Central memory CD8-positive, alpha-beta T cell (primary cell): ENCODE results near the gene SCNN1B.
A peak's percentile ranks its signal among the peaks of the same experiment; 100 is the strongest.
"Not testable (repeated sequence)": the region's sequence is repeated elsewhere in the genome, so short reads cannot be mapped to it uniquely, and the experiment has no call there.

Source experiments
- ATAC-seq: fragments of 150-1000 bp; cut with Tn5 transposase; replicated peaks from 2 replicates; pipeline ENCODE4 v1.10.0; 2022; ENCODE audit warnings: mild to moderate bottlenecking, moderate FRiP score, moderate number of reproducible peaks; ENCODE audit not compliant: poor library complexity, severe bottlenecking; ENCODE audit errors: extremely low read depth
- DNase-seq, 2 donors: peaks; one replicate each; pipeline ENCODE4 v3.0.0; 2021; ENCODE audit warnings: low spot score in 2 of 2
- H3K27ac Mint-ChIP-seq: one replicate; pipeline ENCODE4 v1.8.0; 2022; ENCODE audit warnings: low read depth, mild to moderate bottlenecking, moderate library complexity, mixed read lengths
- H3K27me3 Mint-ChIP-seq: one replicate; pipeline ENCODE4 v1.8.0; 2022; ENCODE audit warnings: mixed read lengths
- H3K36me3 Mint-ChIP-seq: one replicate; pipeline ENCODE4 v1.8.0; 2022; ENCODE audit warnings: mild to moderate bottlenecking, moderate library complexity, mixed read lengths; ENCODE audit not compliant: insufficient read depth
- H3K4me1 Mint-ChIP-seq: one replicate; pipeline ENCODE4 v1.8.0; 2022; ENCODE audit warnings: mixed read lengths
- H3K4me3 Mint-ChIP-seq: one replicate; pipeline ENCODE4 v1.8.0; 2022; ENCODE audit warnings: mild to moderate bottlenecking, moderate library complexity, mixed read lengths
- H3K9me3 Mint-ChIP-seq: one replicate; pipeline ENCODE4 v1.8.0; 2022; ENCODE audit warnings: mixed read lengths

The SCNN1B gene

DNA sequence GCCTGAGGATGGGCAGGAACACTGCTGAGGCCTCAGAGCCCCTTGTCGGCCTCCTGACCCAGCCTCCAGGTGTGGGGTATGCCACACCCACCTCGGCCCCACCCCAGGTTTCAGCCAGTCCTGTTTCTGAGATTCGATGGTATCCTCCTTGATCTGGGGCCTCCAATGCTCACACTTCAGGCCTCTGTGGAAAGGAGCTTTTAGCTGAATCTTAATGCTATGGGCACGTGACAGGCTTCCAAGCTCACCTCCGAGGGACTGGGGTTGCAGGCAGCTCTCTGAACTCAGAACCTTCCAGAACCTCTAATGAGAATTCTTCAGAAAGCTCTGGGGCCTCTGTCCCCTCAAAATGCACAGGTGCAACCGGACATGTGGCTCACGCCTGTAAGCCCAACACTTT is 54.8 kb downstream of the SCNN1B start:
- H3K4me1 Mint-ChIP-seq: no peaks in the 10 kb centered on the region

DNA sequence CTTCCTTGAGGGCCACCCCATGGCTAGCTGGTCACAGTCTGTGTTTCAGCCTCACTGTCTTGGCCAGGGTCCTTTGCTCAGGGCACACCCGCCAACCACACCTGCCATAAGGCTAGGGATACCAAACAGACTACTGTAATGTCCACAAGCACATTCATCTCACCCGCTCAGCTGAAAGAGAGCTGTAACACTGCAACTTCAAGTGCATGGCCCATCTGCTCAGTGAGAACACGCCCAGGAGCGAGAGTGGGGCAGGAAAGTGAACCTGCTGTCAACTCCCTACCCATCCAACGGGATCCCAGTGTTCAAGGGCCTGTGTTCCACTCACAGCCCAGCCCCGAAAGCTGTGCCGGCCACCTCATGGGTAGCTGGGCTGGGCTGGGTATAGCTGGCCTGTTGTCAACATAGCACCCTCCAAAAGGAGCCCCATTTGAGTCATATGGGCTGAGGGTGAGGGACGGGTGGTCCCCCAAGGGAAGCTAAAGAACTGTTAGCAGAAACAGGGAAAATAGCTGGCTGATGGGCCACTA is 55.7 kb downstream of the SCNN1B start:
- no peak overlapping the region for H3K27ac Mint-ChIP-seq
- no peaks in the 10 kb centered on the region for H3K4me1 Mint-ChIP-seq
- no peaks in the 10 kb centered on the region for H3K36me3 Mint-ChIP-seq
- no peak overlapping the region for H3K4me3 Mint-ChIP-seq
- ATAC-seq (no peak), DNase-seq (no peak)
- H3K27me3 Mint-ChIP-seq: peaks cover 25% of the 10 kb centered on the region
- no peaks in the 10 kb centered on the region for H3K9me3 Mint-ChIP-seq

More for the DNA sequence above, 54.8 kb downstream of the SCNN1B start:
- Mint-ChIP-seq H3K27ac (no peak overlapping the region), H3K36me3 (no peaks in the 10 kb centered on the region), H3K9me3 (no peaks in the 10 kb centered on the region), H3K4me3 (no peak overlapping the region), H3K27me3 (peaks cover 32% of the 10 kb centered on the region)
- ATAC-seq: no peak
- DNase-seq: no peak

DNA sequence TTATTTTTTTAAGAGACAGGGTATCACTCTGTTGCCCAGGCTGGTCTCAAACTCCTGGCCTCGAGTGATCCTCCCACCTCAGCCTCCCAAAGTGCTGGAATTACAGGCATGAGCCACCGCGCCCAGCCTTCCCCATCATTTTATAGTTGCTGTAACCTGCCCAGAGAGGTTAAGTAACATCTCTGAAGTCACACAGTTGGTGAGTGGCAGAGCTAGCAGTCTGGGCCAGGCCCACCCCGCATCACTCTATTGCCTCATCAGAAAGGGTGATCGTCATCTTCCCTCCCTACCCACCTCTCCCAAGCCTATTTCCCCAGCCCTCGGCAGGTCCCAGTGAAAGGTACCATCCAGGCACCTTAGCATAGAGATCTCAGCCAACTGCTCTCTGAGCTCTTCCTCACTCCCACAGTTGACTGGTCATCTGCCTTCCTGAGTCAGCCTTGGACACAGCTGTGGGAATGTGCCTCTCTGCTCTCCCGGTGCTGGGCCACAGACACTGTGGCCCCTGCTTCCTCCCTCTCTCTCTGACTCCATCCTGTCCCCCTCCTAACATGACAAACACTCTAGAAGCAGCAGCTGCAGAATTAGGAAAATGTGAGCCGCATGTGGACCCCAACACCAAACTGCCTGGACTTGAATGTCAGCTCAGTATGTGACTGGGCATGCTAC is 57.1 kb downstream of the SCNN1B start:
- no peaks in the 10 kb centered on the region for H3K36me3 Mint-ChIP-seq
- ATAC-seq (no peak), DNase-seq (no peak)
- no peaks in the 10 kb centered on the region for H3K9me3 Mint-ChIP-seq
- no peaks in the 10 kb centered on the region for H3K4me1 Mint-ChIP-seq
- H3K4me3 Mint-ChIP-seq: no peak overlapping the region
- H3K27me3 Mint-ChIP-seq: peaks cover 15% of the 10 kb centered on the region
- H3K27ac Mint-ChIP-seq: no peak overlapping the region

DNA sequence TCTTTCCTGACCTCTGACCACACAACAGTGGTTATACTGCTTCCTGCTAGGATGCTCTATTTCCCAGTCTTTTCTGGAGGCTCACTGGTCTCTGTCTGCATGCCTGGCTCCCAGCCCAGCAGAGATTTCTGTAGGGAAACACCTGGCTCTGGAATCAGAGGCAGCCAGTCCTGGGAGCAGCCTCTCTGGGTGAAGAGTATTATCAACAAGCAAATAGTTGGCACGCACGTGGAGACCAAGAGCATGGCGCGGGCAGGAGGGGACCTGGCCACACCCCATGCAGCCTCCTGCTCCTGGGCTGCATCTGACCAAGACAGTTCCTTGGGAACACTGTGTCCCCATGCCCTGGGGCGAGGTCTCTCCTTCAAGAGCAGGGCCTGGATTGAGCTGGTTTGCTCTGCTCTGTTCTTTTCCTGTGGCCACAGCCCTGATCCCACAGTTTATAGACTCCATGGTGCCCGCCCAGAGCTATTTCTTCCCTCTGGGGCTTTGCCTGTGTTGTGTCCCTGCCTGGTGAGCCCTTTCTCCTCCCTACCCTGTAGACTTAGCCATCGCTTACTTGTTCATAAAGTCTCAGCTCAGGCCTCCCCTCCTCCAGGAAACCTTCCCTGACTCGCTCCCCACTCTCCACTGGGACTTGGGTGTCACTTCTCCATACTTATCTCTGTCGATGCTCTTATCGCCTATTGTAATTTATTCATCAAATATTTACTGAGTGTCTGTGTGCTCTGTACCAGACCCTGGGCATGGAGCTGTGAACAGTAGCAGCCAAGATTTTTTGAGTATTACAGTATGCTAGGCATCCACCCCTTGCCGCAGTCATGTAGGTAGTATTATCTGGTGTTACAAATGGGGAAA is 60.6 kb downstream of the SCNN1B start:
- Mint-ChIP-seq H3K9me3 (no peaks in the 10 kb centered on the region), H3K4me1 (peaks cover 11% of the 10 kb centered on the region), H3K36me3 (no peaks in the 10 kb centered on the region), H3K27ac (no peak overlapping the region), H3K27me3 (peaks cover 8% of the 10 kb centered on the region), H3K4me3 (no peak overlapping the region)
- ATAC-seq: no peak
- no peak for DNase-seq

DNA sequence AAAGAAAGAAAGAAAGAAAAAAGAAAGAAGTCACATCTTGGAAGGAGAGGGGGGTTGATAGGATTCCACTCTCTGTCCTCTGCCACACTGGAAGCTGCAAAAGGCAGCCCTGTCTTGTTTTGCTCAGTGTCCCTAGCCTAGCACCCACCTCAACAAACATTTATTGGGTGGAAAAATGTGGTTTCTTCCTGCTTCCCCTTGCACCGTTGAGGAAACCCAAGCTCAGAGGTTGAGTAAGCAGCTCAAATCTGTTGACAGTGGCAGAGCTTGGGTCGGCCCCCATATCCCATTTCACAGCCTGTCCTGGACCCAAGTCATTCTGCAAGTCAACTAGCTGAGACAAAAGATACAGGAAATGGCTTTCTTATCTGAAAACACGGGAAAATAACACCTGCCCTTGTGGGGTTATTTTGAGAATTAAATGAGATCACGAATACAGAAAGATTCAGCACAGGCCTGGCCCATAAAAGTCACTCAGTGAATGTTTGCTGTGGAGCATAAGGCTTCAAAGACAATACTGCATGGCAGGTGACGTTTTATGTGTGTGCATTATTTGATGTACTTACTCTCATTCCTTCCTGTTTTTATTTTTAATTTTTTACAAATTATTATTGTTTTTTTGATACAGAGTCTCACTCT is 63.6 kb downstream of the SCNN1B start:
- no peaks in the 10 kb centered on the region for H3K9me3 Mint-ChIP-seq
- H3K27ac Mint-ChIP-seq: peak overlapping the region; percentile 24
- H3K27me3 Mint-ChIP-seq: peaks cover 16% of the 10 kb centered on the region
- H3K4me3 Mint-ChIP-seq: no peak overlapping the region
- H3K4me1 Mint-ChIP-seq: peaks cover 11% of the 10 kb centered on the region
- H3K36me3 Mint-ChIP-seq: no peaks in the 10 kb centered on the region
- DNase-seq (no peak), ATAC-seq (no peak)

DNA sequence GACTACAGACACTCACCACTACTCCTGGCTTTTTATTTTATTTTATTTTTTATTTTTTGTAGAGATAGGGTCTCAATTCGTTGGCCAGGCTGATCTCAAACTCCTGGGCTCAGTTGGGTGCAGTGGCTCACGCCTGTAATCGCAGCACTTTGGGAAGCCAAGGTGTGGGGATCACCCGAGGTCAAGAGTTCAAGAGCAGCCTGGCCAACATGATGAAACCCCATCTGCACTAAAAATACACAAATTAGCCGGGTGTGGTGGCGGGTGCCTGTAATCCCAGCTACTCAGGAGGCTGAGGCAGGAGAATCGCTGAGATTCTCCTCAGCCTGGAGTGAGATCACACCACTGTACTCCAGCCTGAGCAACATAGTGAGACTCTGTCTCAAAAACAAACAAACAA is 64.2 kb downstream of the SCNN1B start:
- H3K27me3 Mint-ChIP-seq: peaks cover 18% of the 10 kb centered on the region
- not testable (repeated sequence) for H3K36me3 Mint-ChIP-seq, H3K9me3 Mint-ChIP-seq, DNase-seq, ATAC-seq, H3K27ac Mint-ChIP-seq, H3K4me3 Mint-ChIP-seq
- H3K4me1 Mint-ChIP-seq: peaks cover 11% of the 10 kb centered on the region

DNA sequence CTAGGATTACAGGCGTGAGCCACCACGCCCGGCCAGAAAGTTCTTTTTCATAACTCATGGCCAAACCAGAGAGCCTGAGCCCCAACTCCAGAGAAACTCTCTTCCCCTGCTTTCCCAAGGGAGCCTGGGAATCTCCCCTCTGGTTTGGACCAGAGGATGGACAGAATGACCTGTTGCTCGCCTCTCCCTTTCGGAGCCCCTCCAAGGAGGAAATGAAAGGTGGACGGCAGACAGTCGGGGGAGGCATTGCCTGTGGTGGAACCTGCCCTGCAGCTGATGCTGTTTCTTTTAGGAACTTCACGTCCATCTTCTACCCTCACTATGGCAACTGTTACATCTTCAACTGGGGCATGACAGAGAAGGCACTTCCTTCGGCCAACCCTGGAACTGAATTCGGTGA is 65.5 kb downstream of the SCNN1B start:
- Mint-ChIP-seq H3K27me3 (peaks cover 12% of the 10 kb centered on the region), H3K4me3 (no peak overlapping the region), H3K27ac (no peak overlapping the region), H3K9me3 (no peaks in the 10 kb centered on the region), H3K36me3 (no peaks in the 10 kb centered on the region), H3K4me1 (peaks cover 11% of the 10 kb centered on the region)
- ATAC-seq (no peak), DNase-seq (no peak)

DNA sequence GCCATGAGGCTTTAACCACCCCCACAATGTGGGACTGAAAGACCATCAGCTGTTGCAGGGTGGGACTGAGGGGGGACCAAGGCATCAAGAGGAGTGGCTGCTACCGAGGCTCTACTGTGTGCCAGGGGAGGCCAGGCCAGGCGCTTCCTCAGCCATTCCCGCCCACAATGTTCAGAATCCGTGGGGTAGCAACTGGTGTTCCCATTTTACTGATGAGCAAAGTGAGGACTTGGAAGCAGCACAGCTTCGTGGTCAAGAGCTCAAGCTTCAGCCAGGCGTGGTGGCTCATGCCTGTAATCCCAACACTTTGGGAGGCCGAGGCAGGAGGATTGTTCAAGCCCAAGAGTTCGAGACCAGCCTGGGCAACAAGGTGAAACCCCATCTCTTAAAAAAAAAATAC is 65.9 kb downstream of the SCNN1B start:
- no peaks in the 10 kb centered on the region for H3K9me3 Mint-ChIP-seq
- no peak overlapping the region for H3K27ac Mint-ChIP-seq
- ATAC-seq: no peak
- no peak overlapping the region for H3K4me3 Mint-ChIP-seq
- peaks cover 12% of the 10 kb centered on the region for H3K27me3 Mint-ChIP-seq
- H3K36me3 Mint-ChIP-seq: no peaks in the 10 kb centered on the region
- DNase-seq: no peak
- H3K4me1 Mint-ChIP-seq: peaks cover 11% of the 10 kb centered on the region

DNA sequence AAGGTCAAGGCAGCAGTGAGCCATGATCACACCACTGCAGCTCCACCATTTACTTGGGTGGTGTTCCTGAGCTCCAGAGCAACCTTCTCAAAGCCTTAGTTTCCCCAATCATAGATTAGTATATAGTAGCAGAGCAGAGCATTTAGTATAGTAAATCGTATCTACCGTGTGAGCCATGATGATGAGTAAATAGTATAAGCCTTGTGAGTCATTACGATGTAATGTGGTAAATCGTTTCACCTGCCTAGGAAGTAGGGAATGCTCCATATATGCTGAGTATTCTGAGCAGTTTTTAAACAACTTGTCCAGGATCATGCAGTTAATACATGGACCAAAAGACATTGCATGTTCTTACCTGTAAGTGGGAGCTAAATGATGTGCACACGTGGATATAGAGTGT is 66.4 kb downstream of the SCNN1B start:
- DNase-seq (no peak), ATAC-seq (no peak)
- no peaks in the 10 kb centered on the region for H3K36me3 Mint-ChIP-seq
- H3K4me1 Mint-ChIP-seq: peaks cover 11% of the 10 kb centered on the region
- no peak overlapping the region for H3K27ac Mint-ChIP-seq
- peaks cover 17% of the 10 kb centered on the region for H3K27me3 Mint-ChIP-seq
- H3K9me3 Mint-ChIP-seq: no peaks in the 10 kb centered on the region
- no peak overlapping the region for H3K4me3 Mint-ChIP-seq

DNA sequence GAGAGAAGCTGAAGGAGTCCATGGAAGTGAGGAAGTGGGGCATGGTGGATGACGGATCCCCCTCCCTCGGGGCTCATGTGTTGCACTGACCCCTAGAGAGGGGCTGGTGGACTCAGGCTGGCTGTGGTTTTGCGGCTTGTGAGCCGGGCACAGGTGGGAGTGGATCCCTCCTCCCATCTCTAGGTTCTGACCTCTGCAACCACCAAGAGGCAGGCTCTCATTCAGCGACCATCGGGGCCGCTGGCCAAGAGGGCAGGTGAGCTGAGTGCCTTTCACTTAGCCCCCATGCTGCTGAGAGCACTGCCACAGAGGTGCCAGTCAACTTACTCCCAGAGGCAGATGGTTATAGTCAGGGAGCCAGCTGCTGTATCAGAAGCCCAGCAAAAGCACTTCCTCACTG is 67.3 kb downstream of the SCNN1B start:
- no peak overlapping the region for H3K4me3 Mint-ChIP-seq
- H3K4me1 Mint-ChIP-seq: peaks cover 11% of the 10 kb centered on the region
- ATAC-seq (no peak), DNase-seq (no peak)
- H3K36me3 Mint-ChIP-seq: no peaks in the 10 kb centered on the region
- H3K9me3 Mint-ChIP-seq: no peaks in the 10 kb centered on the region
- no peak overlapping the region for H3K27ac Mint-ChIP-seq
- H3K27me3 Mint-ChIP-seq: peaks cover 24% of the 10 kb centered on the region

DNA sequence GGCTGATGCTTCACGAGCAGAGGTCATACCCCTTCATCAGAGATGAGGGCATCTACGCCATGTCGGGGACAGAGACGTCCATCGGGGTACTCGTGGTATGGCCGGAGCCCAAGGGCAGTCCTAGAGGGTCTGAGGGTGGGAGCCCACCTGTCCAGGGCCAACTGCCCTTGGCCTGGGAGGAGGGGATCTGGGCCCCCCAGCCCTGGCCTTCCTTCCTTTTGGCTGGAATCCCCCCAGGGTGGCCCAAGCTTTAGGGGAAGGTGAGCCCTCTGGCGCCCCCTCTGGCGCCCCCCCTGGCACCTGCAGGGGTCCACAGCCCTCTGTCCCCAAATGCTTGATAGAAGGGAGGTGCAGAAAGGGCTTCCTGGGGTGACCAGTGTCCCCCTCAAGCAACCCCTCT is 69.3 kb downstream of the SCNN1B start:
- Mint-ChIP-seq H3K27ac (no peak overlapping the region), H3K9me3 (no peaks in the 10 kb centered on the region), H3K27me3 (peaks cover 35% of the 10 kb centered on the region), H3K36me3 (no peaks in the 10 kb centered on the region), H3K4me3 (no peak overlapping the region), H3K4me1 (no peaks in the 10 kb centered on the region)
- no peak for ATAC-seq
- DNase-seq: no peak

DNA sequence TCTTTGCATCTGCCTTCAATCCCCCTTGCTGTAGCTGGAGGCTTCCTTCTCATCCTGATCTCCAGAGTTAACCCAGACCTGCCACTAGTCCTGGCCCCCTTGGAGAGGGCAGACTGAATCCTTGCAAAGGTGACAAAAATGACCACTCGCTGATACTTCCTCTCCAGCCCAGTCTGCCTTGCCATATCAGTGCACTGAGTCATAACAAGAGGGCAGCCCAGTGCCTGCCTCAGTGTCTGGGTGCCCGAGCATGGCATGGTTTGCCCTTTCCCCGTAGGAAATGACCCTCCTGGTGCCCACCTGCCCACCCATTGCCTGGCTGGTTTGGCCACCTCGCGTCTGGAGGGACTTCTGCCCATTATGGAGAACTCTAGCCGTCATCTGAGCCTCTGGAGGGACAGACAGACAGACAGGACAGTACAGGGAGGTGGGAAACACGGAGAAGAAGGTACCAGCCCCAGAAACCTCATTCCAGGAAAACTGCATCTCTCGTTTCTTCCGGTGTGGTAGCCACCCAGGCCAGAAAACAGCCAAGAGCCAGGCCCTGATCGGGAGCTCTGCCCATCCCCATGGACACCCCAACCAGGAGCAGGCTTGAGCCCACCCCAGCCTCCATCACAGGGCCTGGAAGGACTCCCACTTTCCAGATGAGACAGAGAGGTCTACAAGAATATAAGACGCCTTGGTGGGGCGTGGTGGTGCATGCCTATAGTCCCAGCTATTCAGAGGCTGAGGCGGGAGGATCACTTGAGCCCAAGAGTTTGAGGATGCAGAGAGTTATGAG is 71.5 kb downstream of the SCNN1B start:
- ATAC-seq: no peak
- H3K36me3 Mint-ChIP-seq: no peaks in the 10 kb centered on the region
- no peaks in the 10 kb centered on the region for H3K9me3 Mint-ChIP-seq
- no peak overlapping the region for H3K27ac Mint-ChIP-seq
- no peak overlapping the region for H3K4me3 Mint-ChIP-seq
- H3K4me1 Mint-ChIP-seq: no peaks in the 10 kb centered on the region
- DNase-seq: no peak
- peaks cover 44% of the 10 kb centered on the region for H3K27me3 Mint-ChIP-seq
